ENCODE data around the gene CASKIN2. TPM values are rescaled to one million over a fixed set of nuclear protein-coding genes. Genes with fewer than 3 reads are reported as not detected.
A peak's percentile ranks its signal among the peaks of the same experiment; 100 is the strongest.

CASKIN2 gene
- total RNA-seq, 1 donor from 2014 or later, result 34.3 TPM

- no peak for DNase-seq
- peaks cover 85% of the 10 kb centered on the region for H3K36me3 ChIP-seq
- no peaks in the 10 kb centered on the region for H3K27me3 ChIP-seq (ENCODE audit: low read depth)
- peaks cover 54% of the 10 kb centered on the region for H3K4me1 ChIP-seq
- no peak overlapping the region for H3K4me3 ChIP-seq
- H3K27ac ChIP-seq (replicated peaks), result peak overlapping the region; percentile 70
- TF ChIP-seq, protein P1, sequence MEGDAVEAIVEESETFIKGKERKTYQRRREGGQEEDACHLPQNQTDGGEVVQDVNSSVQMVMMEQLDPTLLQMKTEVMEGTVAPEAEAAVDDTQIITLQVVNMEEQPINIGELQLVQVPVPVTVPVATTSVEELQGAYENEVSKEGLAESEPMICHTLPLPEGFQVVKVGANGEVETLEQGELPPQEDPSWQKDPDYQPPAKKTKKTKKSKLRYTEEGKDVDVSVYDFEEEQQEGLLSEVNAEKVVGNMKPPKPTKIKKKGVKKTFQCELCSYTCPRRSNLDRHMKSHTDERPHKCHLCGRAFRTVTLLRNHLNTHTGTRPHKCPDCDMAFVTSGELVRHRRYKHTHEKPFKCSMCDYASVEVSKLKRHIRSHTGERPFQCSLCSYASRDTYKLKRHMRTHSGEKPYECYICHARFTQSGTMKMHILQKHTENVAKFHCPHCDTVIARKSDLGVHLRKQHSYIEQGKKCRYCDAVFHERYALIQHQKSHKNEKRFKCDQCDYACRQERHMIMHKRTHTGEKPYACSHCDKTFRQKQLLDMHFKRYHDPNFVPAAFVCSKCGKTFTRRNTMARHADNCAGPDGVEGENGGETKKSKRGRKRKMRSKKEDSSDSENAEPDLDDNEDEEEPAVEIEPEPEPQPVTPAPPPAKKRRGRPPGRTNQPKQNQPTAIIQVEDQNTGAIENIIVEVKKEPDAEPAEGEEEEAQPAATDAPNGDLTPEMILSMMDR (IDR thresholded peaks at IDR 0.05; ENCODE audit: borderline replicate concordance), result no peak
- intact Hi-C loops (cut with micrococcal nuclease), result no loop called here
- H3K9me3 ChIP-seq (replicated peaks), result no peaks in the 10 kb centered on the region
Observed at GRCh38 chr17:75499313-75500022, 15.9 kb downstream of the CASKIN2 start.

DNA sequence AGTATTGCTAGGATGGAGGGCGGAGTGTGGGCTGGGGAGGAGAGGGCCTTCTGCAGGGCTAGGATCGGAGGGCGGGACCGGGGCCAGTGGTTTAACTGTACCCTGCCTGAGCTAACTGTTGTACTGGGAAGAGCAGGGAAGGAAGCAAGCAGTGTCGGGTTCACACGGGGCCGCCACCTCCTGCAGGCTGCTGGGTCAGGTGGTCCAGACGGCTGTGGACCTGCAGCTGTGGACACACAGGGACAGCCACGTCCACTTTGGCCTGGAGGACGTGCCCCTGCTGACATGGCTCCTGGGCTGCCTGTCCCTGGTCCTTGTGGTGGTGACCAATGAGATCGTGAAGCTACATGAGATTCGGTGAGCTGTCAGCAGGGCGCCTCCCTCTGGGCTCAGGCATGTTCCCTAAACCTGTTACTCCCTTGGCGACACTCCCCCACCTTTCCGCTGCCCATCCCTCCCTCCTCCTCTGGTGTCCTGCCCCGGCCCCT is 16.6 kb downstream of the CASKIN2 start:
- Histone ChIP-seq H3K27ac (replicated peaks) (peak overlapping the region; percentile 70), H3K9me3 (replicated peaks) (no peaks in the 10 kb centered on the region), H3K36me3 (peaks cover 85% of the 10 kb centered on the region), H3K4me3 (no peak overlapping the region), H3K27me3 (ENCODE audit: low read depth) (no peaks in the 10 kb centered on the region), H3K4me1 (peaks cover 49% of the 10 kb centered on the region)
- TF ChIP-seq, protein P1 (IDR thresholded peaks at IDR 0.05; ENCODE audit: borderline replicate concordance), result no peak
- no peak for DNase-seq
- intact Hi-C loops (cut with micrococcal nuclease), result no loop called here

DNA sequence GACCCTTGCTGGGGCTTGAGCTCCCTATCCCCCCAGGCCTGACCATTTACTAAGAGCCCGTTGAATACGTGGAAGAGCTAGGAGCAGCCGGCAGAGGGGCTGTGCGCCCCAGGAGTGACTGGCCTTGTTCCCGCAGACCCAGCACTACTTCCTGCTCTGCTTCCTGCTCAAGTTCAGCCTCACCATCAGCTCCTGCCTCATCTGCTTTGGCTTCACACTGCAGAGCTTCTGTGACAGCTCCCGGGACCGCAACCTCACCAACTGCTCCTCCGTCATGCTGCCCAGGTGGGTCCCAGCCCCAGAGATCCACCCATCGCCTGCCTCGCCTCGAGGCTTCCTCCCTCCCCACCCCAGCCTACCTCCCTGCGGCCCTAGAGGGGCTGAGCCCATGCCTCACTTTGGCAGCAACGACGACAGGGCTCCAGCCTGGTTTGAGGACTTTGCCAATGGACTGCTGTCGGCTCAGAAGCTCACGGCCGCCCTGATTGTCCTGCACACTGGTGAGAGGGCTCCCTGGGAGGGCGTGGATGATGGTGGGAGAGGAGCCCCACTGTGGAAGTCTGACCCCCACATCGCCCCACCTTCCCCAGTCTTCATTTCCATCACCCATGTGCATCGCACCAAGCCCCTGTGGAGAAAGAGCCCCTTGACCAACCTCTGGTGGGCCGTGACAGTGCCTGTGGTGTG is 17.2 kb downstream of the CASKIN2 start:
- Histone ChIP-seq H3K9me3 (replicated peaks) (no peaks in the 10 kb centered on the region), H3K36me3 (peaks cover 85% of the 10 kb centered on the region), H3K4me1 (peaks cover 46% of the 10 kb centered on the region), H3K4me3 (no peak overlapping the region), H3K27me3 (ENCODE audit: low read depth) (no peaks in the 10 kb centered on the region), H3K27ac (replicated peaks) (peak overlapping the region; percentile 70)
- intact Hi-C loops (cut with micrococcal nuclease), result no loop called here
- no peak for DNase-seq
- TF ChIP-seq, protein P1 (IDR thresholded peaks at IDR 0.05; ENCODE audit: borderline replicate concordance), result no peak

- H3K4me3 ChIP-seq, result no peak overlapping the region
- TF ChIP-seq, protein P1 (IDR thresholded peaks at IDR 0.05; ENCODE audit: borderline replicate concordance), result no peak
- H3K36me3 ChIP-seq, result peaks cover 96% of the 10 kb centered on the region
- no peaks in the 10 kb centered on the region for H3K9me3 ChIP-seq (replicated peaks)
- no peak for DNase-seq
- intact Hi-C loops (cut with micrococcal nuclease), result no loop called here
- H3K4me1 ChIP-seq, result peaks cover 40% of the 10 kb centered on the region
- no peaks in the 10 kb centered on the region for H3K27me3 ChIP-seq (ENCODE audit: low read depth)
- H3K27ac ChIP-seq (replicated peaks), result no peak overlapping the region
Observed at GRCh38 chr17:75496005-75496404, 19.3 kb downstream of the CASKIN2 start.

GRCh38 chr17:75494326-75494877 is 20.9 kb downstream of the CASKIN2 start:
- H3K27ac ChIP-seq (replicated peaks), result no peak overlapping the region
- H3K27me3 ChIP-seq (ENCODE audit: low read depth), result no peaks in the 10 kb centered on the region
- no peak for DNase-seq
- H3K36me3 ChIP-seq, result peaks cover 82% of the 10 kb centered on the region
- H3K9me3 ChIP-seq (replicated peaks), result no peaks in the 10 kb centered on the region
- no peak overlapping the region for H3K4me3 ChIP-seq
- peaks cover 40% of the 10 kb centered on the region for H3K4me1 ChIP-seq
- TF ChIP-seq, protein P1 (IDR thresholded peaks at IDR 0.05; ENCODE audit: borderline replicate concordance), result no peak
- intact Hi-C loops (cut with micrococcal nuclease), result no loop called here
